DND-41 (cell line): ENCODE data around the gene MYO3A.

ENCODE experiments used
- ATAC-seq: fragments of 200-7000 bp; cut with Tn5 transposase; 3 replicates; pipeline ENCODE4 v1.9.1; 2021; ENCODE audit warnings: low read depth; ENCODE audit not compliant: insufficient read depth
- DNase-seq: peaks from one replicate; pipeline ENCODE4 v3.0.0-alpha.2; 2020
- H2AFZ ChIP-seq: 2 replicates; pipeline ENCODE4 v1.6.0; 2012; ENCODE audit warnings: low read depth, low read length
- H3K27ac ChIP-seq: 2 replicates; pipeline ENCODE4 v1.5.1; 2012; ENCODE audit warnings: low read length, inconsistent platforms
- H3K27me3 ChIP-seq: fragments of 200-600 bp; sonication (generic); 2 replicates; pipeline ENCODE4 v1.6.0; 2012; ENCODE audit warnings: low read length, mild to moderate bottlenecking, inconsistent platforms; ENCODE audit not compliant: insufficient read depth, poor library complexity
- H3K36me3 ChIP-seq: 2 replicates; pipeline ENCODE4 v1.5.1; 2012; ENCODE audit warnings: low read length, inconsistent platforms; ENCODE audit not compliant: insufficient read depth
- H3K4me1 ChIP-seq: 2 replicates; pipeline ENCODE4 v1.5.1; 2012; ENCODE audit warnings: mild to moderate bottlenecking, low read length; ENCODE audit not compliant: insufficient read depth
- H3K4me2 ChIP-seq: 2 replicates; pipeline ENCODE4 v1.6.0; 2012; ENCODE audit warnings: mild to moderate bottlenecking, moderate library complexity, low read length, inconsistent platforms; ENCODE audit not compliant: insufficient read depth
- H3K4me3 ChIP-seq, 2 experiments: fragments of 200-600 bp in 1 of 2; shearing (Covaris generic) in 1 of 2; 2 replicates each; pipeline ENCODE4 v1.5.1; 2012 to 2016; ENCODE audit warnings: inconsistent platforms in 2 of 2, low read length in 2 of 2, mild to moderate bottlenecking in 2 of 2, low read depth in 1 of 2, moderate library complexity in 1 of 2
- H3K79me2 ChIP-seq: 2 replicates; pipeline ENCODE4 v1.6.0; 2012; ENCODE audit warnings: low read length, inconsistent platforms; ENCODE audit not compliant: insufficient read depth
- H3K9ac ChIP-seq: 2 replicates; pipeline ENCODE4 v1.6.0; 2012; ENCODE audit warnings: low read depth, mild to moderate bottlenecking, inconsistent platforms, low read length, moderate library complexity
- H3K9me3 ChIP-seq: 2 replicates; pipeline ENCODE4 v1.5.1; 2012; ENCODE audit warnings: low read length, moderate library complexity, mild to moderate bottlenecking, inconsistent platforms; ENCODE audit not compliant: insufficient read depth, severe bottlenecking
- H4K20me1 ChIP-seq: 2 replicates; pipeline ENCODE4 v1.6.0; 2012; ENCODE audit warnings: low read length; ENCODE audit not compliant: insufficient read depth
- EZH2 ChIP-seq: IDR thresholded peaks from 3 replicates; pipeline ENCODE4 v1.6.1; 2012; ENCODE audit warnings: borderline replicate concordance, low read depth, mild to moderate bottlenecking, moderate library complexity, low read length, inconsistent platforms; ENCODE audit not compliant: severe bottlenecking
- TF ChIP-seq, protein P1 (sequence below): IDR thresholded peaks from 2 replicates; pipeline ENCODE4 v1.5.1; 2012; ENCODE audit warnings: borderline replicate concordance, low read length, moderate library complexity, mild to moderate bottlenecking; ENCODE audit not compliant: poor library complexity, severe bottlenecking; ENCODE audit errors: extremely low read depth

MYO3A gene

GRCh38 chr10:25902002-25902401 lies 32.0 kb upstream of the MYO3A start:
- Histone ChIP-seq H2AFZ (no peak overlapping the region), H3K27me3 (no peaks in the 10 kb centered on the region), H3K36me3 (no peaks in the 10 kb centered on the region), H3K27ac (no peak overlapping the region), H3K4me1 (no peaks in the 10 kb centered on the region), H3K9ac (no peak overlapping the region), H4K20me1 (no peaks in the 10 kb centered on the region), H3K4me2 (no peak overlapping the region), H3K4me3 (no peak overlapping the region), H3K9me3 (no peaks in the 10 kb centered on the region), H3K79me2 (no peaks in the 10 kb centered on the region)
- ATAC-seq, result no peak
- no peak for DNase-seq
- TF ChIP-seq, protein P1, sequence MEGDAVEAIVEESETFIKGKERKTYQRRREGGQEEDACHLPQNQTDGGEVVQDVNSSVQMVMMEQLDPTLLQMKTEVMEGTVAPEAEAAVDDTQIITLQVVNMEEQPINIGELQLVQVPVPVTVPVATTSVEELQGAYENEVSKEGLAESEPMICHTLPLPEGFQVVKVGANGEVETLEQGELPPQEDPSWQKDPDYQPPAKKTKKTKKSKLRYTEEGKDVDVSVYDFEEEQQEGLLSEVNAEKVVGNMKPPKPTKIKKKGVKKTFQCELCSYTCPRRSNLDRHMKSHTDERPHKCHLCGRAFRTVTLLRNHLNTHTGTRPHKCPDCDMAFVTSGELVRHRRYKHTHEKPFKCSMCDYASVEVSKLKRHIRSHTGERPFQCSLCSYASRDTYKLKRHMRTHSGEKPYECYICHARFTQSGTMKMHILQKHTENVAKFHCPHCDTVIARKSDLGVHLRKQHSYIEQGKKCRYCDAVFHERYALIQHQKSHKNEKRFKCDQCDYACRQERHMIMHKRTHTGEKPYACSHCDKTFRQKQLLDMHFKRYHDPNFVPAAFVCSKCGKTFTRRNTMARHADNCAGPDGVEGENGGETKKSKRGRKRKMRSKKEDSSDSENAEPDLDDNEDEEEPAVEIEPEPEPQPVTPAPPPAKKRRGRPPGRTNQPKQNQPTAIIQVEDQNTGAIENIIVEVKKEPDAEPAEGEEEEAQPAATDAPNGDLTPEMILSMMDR, result no peak
- TF ChIP-seq EZH2, result no peak

DNA sequence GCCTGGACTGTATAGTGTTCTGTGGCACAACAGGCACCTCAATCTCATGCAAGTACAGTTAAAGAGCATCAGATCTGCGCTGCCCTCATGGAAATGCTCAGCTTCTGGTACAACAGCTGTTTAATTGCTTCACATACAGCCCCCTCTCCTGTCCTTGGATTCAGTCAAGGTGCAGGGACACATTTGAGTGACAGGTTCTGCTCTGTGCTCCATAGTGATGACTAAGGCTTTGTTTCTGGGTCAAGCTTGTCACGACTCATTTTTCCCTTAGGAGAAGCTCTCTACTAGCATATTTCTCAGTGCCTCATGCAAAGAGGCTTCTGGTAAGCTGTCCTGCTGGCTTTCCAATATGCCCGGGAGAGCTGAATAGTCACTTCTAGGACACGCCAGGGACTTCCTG lies 26.8 kb upstream of the MYO3A start:
- no peak overlapping the region for H3K9ac ChIP-seq
- no peaks in the 10 kb centered on the region for H4K20me1 ChIP-seq
- H3K27me3 ChIP-seq, result no peaks in the 10 kb centered on the region
- no peaks in the 10 kb centered on the region for H3K9me3 ChIP-seq
- no peak overlapping the region for H3K4me2 ChIP-seq
- no peak for TF ChIP-seq EZH2
- no peak overlapping the region for H3K27ac ChIP-seq
- no peaks in the 10 kb centered on the region for H3K4me1 ChIP-seq
- H3K79me2 ChIP-seq, result no peaks in the 10 kb centered on the region
- no peak overlapping the region for H2AFZ ChIP-seq
- ATAC-seq (no peak), DNase-seq (no peak)
- no peaks in the 10 kb centered on the region for H3K36me3 ChIP-seq
- H3K4me3 ChIP-seq, result no peak overlapping the region

GRCh38 chr10:25912866-25913265 lies 21.2 kb upstream of the MYO3A start:
- no peaks in the 10 kb centered on the region for H3K79me2 ChIP-seq
- no peaks in the 10 kb centered on the region for H3K9me3 ChIP-seq
- no peaks in the 10 kb centered on the region for H3K4me1 ChIP-seq
- H3K27ac ChIP-seq, result no peak overlapping the region
- H2AFZ ChIP-seq, result no peak overlapping the region
- TF ChIP-seq, protein P1, result no peak
- no peak for TF ChIP-seq EZH2
- 0 out of 3 replicates have a peak, but pooled peaks have one; percentile 35 for ATAC-seq
- no peak overlapping the region for H3K9ac ChIP-seq
- H3K27me3 ChIP-seq, result peaks cover 6% of the 10 kb centered on the region
- H4K20me1 ChIP-seq, result no peaks in the 10 kb centered on the region
- no peak overlapping the region for H3K4me3 ChIP-seq
- DNase-seq, result peak; percentile 8
- no peaks in the 10 kb centered on the region for H3K36me3 ChIP-seq
- H3K4me2 ChIP-seq, result no peak overlapping the region

GRCh38 chr10:25914776-25915175 lies 19.3 kb upstream of the MYO3A start:
- Histone ChIP-seq H4K20me1 (no peaks in the 10 kb centered on the region), H3K4me1 (no peaks in the 10 kb centered on the region), H3K27ac (no peak overlapping the region), H3K4me2 (no peak overlapping the region), H3K4me3 (no peak overlapping the region), H3K27me3 (peaks cover 6% of the 10 kb centered on the region), H2AFZ (no peak overlapping the region), H3K36me3 (no peaks in the 10 kb centered on the region), H3K9ac (no peak overlapping the region), H3K79me2 (no peaks in the 10 kb centered on the region), H3K9me3 (no peaks in the 10 kb centered on the region)
- DNase-seq, result no peak
- ATAC-seq, result no peak
- TF ChIP-seq, protein P1, result no peak
